Stimulated activated naive CD4-positive, alpha-beta T cell (primary cell): ENCODE measurements around the gene RUNDC3A.
"Not testable (repeated sequence)": the region's sequence is repeated elsewhere in the genome, so short reads cannot be mapped to it uniquely, and the experiment has no call there.

Experiments used
- DNase-seq, 6 experiments: peaks; one replicate each; lab custom pipeline; 2025; lab: John Stamatoyannopoulos, UW

RUNDC3A gene

DNA sequence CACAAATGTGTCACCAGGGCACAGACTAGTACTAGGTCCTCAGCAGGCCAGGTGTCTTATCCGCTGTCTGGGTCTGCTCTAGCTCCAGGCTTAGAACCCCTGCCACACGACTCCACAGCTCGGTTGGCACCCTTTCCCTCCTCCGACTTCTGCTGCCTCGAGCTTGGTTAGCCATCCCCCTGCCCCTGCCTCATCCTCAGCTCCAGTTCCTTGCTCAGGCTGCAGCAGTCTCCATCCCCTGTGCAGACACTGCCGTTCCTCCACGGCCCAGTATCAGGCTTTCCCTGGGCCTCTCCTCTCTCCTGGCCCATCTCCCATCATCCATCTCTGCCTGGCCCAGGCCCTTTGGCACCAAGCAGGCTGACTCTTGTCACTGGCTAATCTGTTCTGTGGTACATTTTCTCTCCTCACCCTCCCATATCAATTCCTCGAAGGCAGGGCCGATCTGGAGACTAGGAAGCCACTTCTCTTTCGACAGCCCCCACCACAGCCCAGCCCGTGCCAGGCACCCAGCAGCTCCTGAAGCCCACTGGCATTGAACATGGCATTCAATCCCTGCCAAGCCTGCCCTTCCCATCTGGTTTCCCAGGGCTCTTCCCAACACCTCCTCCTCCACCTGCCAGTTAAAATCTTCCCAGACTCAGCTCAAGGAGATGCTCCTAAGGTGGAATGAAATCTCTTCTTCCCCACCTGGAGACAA is 35.3 kb downstream of the RUNDC3A start:
- no peak for DNase-seq

GRCh38 chr17:44344939-44345453 is 36.6 kb downstream of the RUNDC3A start, which contains the start of gene GRN:
Gene GRN, plus strand, starts transcription at chr17:44345302. Its CDS starts 3,863 bp downstream, at chr17:44349165.
- peak; percentile 64 to 86 (median 80) for DNase-seq

DNA sequence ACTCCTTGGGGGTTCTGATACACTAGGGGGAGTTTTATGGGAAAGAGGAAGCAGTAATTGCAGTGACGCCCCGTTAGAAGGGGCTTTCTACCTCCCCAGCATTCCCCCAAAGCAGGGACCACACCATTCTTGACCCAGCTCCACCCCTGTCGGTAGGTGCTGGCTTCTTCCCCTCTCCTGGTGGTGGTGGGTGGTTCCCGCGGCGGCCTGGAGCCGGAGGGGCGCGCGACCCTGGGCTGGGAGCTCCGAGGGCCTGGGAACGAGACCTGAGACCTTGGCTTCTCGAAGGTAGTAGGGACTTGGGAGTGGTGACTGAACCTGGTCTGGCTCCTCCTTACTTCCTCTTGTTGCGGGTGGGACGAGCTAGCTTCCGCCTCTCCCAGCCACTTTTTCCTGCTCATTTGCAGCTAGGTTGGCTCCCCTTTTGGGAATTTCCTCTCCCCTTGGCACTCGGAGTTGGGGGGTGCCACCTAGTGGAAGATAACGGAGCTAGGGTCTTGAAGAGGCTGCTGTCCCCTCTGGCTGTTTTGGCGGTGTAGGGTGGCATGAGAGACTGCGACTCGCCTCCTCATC is 37.1 kb downstream of the RUNDC3A start:
- peak in 5 of 6 experiments; percentile 11 to 66 (median 38) for DNase-seq

DNA sequence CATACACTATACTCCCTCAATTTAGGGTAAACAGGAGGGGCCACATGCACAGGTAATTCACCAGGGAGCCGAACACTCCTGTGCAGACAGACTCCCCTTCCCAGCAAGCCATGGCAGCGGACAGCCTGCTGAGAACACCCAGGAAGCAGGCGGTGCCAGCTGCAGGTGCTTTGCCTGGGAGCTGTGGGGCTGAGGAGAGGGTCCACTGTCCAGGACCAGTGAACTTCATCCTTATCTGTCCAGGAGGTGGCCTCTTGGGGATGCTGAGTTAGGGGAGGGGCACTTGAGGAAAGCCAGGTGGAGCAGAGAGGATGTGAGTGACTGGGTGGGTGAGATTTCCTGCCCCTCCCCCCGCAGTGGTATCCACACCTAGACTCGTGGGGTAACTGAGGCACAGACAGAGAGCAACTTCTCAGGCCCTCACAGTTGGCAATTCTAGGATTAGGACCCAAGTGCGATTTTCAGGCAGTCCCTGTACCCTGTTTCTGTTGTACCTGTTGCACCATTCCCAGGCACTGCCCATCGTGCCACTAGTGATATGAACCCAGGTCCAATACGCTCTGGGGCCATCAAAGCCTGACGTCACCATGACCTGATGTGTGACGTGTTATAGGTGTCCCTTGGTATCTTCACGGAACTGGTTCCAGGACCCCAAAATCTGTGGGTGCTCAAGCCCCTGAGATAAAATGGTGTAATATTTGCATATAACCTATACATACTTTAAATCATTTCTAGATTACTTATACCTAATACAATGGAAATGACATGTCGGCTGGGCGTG is 37.9 kb downstream of the RUNDC3A start:
- peak in 1 of 6 experiments; percentile 27 for DNase-seq

- not testable (repeated sequence) for DNase-seq
Measured at GRCh38 chr17:44347206-44348055, 39.0 kb downstream of the RUNDC3A start.

DNA sequence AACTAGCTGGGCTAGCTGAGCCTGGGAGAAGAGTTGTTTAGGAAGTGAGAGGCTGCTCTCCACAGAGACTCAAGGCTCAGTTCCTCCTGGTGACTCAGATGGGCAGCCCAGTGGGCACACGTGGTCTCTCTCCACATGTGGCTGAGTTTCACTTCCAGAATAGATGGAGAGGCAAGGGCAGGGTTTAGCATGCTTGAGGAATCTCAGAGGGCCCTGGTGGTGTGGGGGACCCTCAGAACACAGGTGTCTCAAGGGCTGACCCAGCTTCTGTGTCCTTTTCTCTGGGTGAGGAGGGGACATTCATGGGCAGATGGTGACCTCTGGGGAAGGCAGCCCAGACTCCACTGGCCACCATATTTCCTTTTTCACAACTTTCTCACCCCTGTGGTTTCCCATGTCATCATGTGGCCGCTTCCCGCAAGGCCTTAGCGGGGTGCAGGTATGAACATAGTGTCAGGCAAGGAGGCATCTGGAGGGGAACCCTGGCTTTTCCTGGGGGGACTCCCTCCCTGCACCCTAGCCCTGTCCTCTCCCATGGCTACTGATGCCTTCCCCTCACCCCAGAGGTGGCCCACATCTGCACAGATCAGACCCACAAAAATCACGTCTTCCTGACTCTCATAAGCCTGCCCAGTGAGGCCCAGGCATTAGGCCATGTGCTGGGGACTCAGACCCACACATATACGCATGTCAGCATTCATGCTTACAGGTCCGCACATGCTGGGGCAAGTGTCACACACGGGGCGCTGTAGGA is 40.0 kb downstream of the RUNDC3A start:
- DNase-seq = no peak

DNA sequence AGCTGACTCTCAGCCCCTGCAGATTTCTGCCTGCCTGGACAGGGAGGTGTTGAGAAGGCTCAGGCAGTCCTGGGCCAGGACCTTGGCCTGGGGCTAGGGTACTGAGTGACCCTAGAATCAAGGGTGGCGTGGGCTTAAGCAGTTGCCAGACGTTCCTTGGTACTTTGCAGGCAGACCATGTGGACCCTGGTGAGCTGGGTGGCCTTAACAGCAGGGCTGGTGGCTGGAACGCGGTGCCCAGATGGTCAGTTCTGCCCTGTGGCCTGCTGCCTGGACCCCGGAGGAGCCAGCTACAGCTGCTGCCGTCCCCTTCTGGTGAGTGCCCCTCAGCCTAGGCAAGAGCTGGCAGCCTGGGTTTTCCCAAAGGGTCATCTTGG is 40.6 kb downstream of the RUNDC3A start:
- no peak for DNase-seq

DNA sequence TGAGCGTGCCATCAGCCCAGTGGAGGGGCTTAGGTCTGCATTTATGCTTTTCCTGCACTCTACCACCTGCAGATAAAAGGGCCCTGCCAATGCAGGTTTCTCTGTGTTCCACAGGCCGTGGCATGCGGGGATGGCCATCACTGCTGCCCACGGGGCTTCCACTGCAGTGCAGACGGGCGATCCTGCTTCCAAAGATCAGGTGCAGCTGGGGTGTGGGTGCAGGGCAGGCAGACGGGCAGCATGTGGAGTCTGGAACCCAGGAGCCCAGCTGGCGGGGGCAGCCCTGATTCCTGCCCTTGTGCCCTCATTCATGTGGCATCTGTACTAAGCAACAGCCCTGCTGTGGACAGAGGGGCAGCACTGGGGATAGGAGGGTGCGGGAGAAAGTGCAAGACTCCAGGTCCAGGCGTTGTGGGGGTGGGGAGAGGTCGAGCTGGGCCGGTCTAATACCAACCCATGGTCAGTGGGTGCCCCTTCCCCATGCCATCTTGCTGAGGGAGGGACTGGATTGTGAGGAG is 41.2 kb downstream of the RUNDC3A start:
- DNase-seq = no peak

DNA sequence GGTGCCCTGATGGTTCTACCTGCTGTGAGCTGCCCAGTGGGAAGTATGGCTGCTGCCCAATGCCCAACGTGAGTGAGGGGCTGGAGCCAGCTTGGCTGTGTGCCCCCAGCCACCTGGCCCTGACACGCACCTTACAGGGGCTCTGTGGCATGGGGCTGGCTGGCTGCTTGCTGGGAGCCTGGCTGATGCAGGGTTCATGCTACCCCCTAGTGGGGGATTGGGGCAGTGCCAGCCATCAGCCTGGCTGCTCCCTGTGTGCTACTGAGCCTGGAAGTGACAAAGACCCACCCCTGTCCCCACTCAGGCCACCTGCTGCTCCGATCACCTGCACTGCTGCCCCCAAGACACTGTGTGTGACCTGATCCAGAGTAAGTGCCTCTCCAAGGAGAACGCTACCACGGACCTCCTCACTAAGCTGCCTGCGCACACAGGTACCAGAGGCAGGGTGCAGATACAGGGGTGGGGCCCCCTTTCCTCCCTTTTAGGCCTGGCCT is 42.4 kb downstream of the RUNDC3A start:
- DNase-seq = peak; percentile 34 to 71 (median 55)

DNA sequence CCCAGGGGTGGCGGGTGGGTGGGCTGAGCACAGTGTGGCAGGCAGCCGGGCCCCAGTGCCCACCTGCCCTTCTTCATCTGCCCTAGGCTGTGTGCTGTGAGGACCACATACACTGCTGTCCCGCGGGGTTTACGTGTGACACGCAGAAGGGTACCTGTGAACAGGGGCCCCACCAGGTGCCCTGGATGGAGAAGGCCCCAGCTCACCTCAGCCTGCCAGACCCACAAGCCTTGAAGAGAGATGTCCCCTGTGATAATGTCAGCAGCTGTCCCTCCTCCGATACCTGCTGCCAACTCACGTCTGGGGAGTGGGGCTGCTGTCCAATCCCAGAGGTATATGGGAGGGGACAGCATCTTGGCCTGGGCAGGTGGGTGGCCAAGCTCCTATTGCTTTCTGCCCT is 43.1 kb downstream of the RUNDC3A start:
- no peak for DNase-seq

- no peak for DNase-seq
Measured at GRCh38 chr17:44351961-44352827, 43.8 kb downstream of the RUNDC3A start.

DNA sequence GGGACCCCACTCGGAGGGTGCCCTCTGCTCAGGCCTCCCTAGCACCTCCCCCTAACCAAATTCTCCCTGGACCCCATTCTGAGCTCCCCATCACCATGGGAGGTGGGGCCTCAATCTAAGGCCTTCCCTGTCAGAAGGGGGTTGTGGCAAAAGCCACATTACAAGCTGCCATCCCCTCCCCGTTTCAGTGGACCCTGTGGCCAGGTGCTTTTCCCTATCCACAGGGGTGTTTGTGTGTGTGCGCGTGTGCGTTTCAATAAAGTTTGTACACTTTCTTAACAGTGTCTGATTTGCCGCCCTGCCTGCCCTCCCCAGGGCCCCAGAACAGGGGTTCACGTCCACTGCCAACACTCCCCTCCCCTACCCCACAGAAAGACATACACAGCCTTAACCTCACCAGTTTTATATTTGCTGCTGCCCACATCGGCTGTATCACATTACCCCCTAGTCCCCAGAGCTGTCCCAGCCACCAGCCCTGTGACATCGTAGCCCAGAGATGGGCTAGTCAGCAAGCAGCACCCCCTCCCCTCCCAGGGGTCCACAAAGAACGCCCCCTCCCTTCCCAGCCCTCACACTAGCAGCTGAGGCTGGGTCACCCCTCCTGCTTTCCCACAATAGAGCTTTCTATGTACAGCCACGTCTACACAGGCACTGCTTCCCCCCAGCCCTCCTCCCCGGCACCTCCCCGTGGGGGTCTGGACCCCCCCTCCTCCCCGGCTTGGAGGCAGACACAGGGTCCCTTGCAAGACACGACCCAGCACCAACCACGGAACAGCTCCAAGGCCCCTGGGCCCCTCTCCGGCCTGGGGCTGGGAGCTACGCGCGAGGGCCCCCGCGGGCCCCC is 44.6 kb downstream of the RUNDC3A start:
- DNase-seq = no peak

- DNase-seq = peak in 3 of 6 experiments; percentile 20 to 30 (median 24)
Measured at GRCh38 chr17:44353672-44354331, 45.4 kb downstream of the RUNDC3A start.

- DNase-seq = peak; percentile 7 to 53 (median 39)
Measured at GRCh38 chr17:44354582-44355561, 46.5 kb downstream of the RUNDC3A start.

- DNase-seq = no peak
Measured at GRCh38 chr17:44355642-44356099, 47.3 kb downstream of the RUNDC3A start.

- no peak for DNase-seq
Measured at GRCh38 chr17:44356241-44356640, 47.8 kb downstream of the RUNDC3A start.

DNA sequence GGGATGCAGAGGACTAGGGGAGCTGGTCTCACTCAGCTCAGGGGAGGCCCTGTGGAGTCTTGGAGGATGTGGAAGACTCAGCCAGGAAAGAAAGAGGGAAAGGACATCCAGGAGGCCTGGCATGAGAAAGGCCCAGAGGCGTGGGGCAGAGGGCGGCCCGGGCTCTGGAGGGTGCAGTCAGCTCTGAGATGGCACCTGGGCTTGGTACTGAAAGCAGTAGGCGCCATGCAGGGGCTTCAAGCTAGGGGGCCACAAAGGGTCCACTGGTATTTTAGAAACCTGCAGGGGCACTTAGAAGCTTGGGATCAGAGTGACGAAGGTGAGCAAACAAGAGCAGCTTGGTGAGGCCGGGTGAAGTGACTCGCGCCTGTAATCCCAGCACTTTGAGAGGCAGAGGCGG is 49.7 kb downstream of the RUNDC3A start:
- DNase-seq = no peak
